ENCODE results near the gene C1orf141.
"Not testable (repeated sequence)": the region's sequence is repeated elsewhere in the genome, so short reads cannot be mapped to it uniquely, and the experiment has no call there.

Gene C1orf141

GRCh38 chr1:67088440-67088839, 46.3 kb downstream of the C1orf141 start:
- no peak overlapping the region for H3K27ac ChIP-seq
- TF ChIP-seq CTCF (conservative IDR thresholded peaks at IDR 0.05), result no peak

- TF ChIP-seq CTCF (conservative IDR thresholded peaks at IDR 0.05), result no peak
These were observed 49.4 kb downstream of the C1orf141 start for GRCh38 chr1:67085326-67085725.

GRCh38 chr1:67084765-67085318, 49.9 kb downstream of the C1orf141 start:
- no peak for TF ChIP-seq CTCF (conservative IDR thresholded peaks at IDR 0.05)
- no peak overlapping the region for H3K27ac ChIP-seq

More at GRCh38 chr1:67085326-67085725, 49.4 kb downstream of the C1orf141 start:
- H3K27ac ChIP-seq, result no peak overlapping the region

- no peak for TF ChIP-seq CTCF (conservative IDR thresholded peaks at IDR 0.05)
- H3K27ac ChIP-seq, result no peak overlapping the region
These were observed 56.5 kb downstream of the C1orf141 start for GRCh38 chr1:67078291-67078690.

GRCh38 chr1:67077593-67077992, 57.2 kb downstream of the C1orf141 start:
- TF ChIP-seq CTCF (conservative IDR thresholded peaks at IDR 0.05), result no peak
- no peak overlapping the region for H3K27ac ChIP-seq

- no peak for TF ChIP-seq CTCF (conservative IDR thresholded peaks at IDR 0.05)
- no peak overlapping the region for H3K27ac ChIP-seq
These were observed 62.0 kb downstream of the C1orf141 start for GRCh38 chr1:67072749-67073148.

GRCh38 chr1:67067655-67068054, 67.1 kb downstream of the C1orf141 start:
- H3K27ac ChIP-seq, result not testable (repeated sequence)

GRCh38 chr1:67062412-67062811, 72.4 kb downstream of the C1orf141 start:
- no peak overlapping the region for H3K27ac ChIP-seq
- no peak for TF ChIP-seq CTCF (conservative IDR thresholded peaks at IDR 0.05)

All from VCaP (cell line).